Spleen (tissue), 11 donors: ENCODE results near the gene LSS. TPM values are rescaled to one million over a fixed set of nuclear protein-coding genes. Genes with fewer than 3 reads are reported as not detected.

Source experiments
- DNase-seq: peaks from one replicate; pipeline ENCODE4 v3.0.0-alpha.2; 2020
- H3K27ac ChIP-seq, 8 donors: fragments of 200-600 bp; sonication (generic) in 7 of 8; 1 replicate in 4 of 8; 2 replicates in 4 of 8; pipeline versions ENCODE4 v1.5.0 to v1.8.0; 2016 to 2021; ENCODE audit warnings: inconsistent platforms in 4 of 8, mild to moderate bottlenecking in 4 of 8, moderate library complexity in 1 of 8
- H3K27me3 ChIP-seq, 7 donors: fragments of 200-600 bp; sonication (generic) in 6 of 7; replicated peaks in 1 of 7; 1 replicate in 4 of 7; 2 replicates in 3 of 7; pipeline versions ENCODE4 v1.5.0 to v1.8.0; 2016 to 2021; ENCODE audit warnings: inconsistent platforms in 3 of 7, mild to moderate bottlenecking in 1 of 7
- H3K36me3 ChIP-seq, 6 donors: fragments of 200-600 bp; sonication (generic) in 5 of 6; 1 replicate in 4 of 6; 2 replicates in 2 of 6; pipeline versions ENCODE4 v1.5.0 to v1.8.0; 2016 to 2021; ENCODE audit warnings: inconsistent platforms in 2 of 6
- H3K4me1 ChIP-seq, 6 donors: fragments of 200-600 bp; sonication (generic) in 5 of 6; 1 replicate in 3 of 6; 2 replicates in 3 of 6; pipeline versions ENCODE4 v1.5.0 to v1.8.0; 2016 to 2021; ENCODE audit warnings: inconsistent platforms in 3 of 6
- H3K4me3 ChIP-seq, 8 donors: fragments of 200-600 bp; sonication (generic) in 7 of 8; 1 replicate in 4 of 8; 2 replicates in 4 of 8; pipeline versions ENCODE4 v1.5.0 to v1.8.0; 2016 to 2021; ENCODE audit warnings: inconsistent platforms in 4 of 8, mild to moderate bottlenecking in 4 of 8, moderate library complexity in 2 of 8
- H3K9me3 ChIP-seq, 8 donors: fragments of 200-600 bp; sonication (generic) in 7 of 8; 1 replicate in 4 of 8; 2 replicates in 4 of 8; pipeline versions ENCODE4 v1.5.0 to v1.8.0; 2016 to 2021; ENCODE audit warnings: inconsistent platforms in 4 of 8
- POLR2A ChIP-seq, 3 donors: fragments of 450-650 bp; IDR thresholded peaks; one replicate each; pipeline ENCODE4 v1.5.1; 2017; ENCODE audit warnings: antibody characterized with exemption in 3 of 3, mild to moderate bottlenecking in 1 of 3
- POLR2AphosphoS5 ChIP-seq, 3 donors: sonication (generic); formaldehyde crosslinking; IDR thresholded peaks; one replicate each; pipeline ENCODE4 v1.5.1; 2017; ENCODE audit warnings: antibody characterized with exemption in 3 of 3
- WGBS, 5 donors: extraction: QIAGEN DNeasy Blood & Tissue Kit in 3 of 5; methylation state at CpG; one replicate each; pipeline versions ENCODE4 v1.1.5 to v1.1.7; 2013 to 2018; 5-methylcytosine and 5-hydroxymethylcytosine counted together
- intact Hi-C: fragments of 100-400 bp; cut with DNase I; formaldehyde crosslinking; loops from one replicate; pipeline ENCODE4 v1.15.0; 2023; ENCODE audit warnings: low total_unique reads
- polyA plus RNA-seq, 3 donors: library from polyadenylated mRNA; stranded (reverse); fragments of 200-250 nt; gene quantifications; one replicate each; pipeline ENCODE4 v1.2.1, GENCODE V29; 2013
- total RNA-seq, 7 donors: library from RNA; depleted of rRNA in 3 of 7; stranded (reverse); fragments of >200 nt in 3 of 7; fragmentation: NEBNext Ultra II Directional in 4 of 7; extraction: Animal tissue kit (Norgen Biotek cat#: 25700) in 4 of 7; gene quantifications; one replicate each; pipeline versions ENCODE4 v1.1.0 to v1.2.1, GENCODE V29; 2016 to 2021
- TF ChIP-seq, protein P1 (sequence below), 11 experiments: fragments of 200-600 bp in 7 of 11; fragments of 450-650 bp in 4 of 11; sonication (generic) in 4 of 11; IDR thresholded peaks in 8 of 11; conservative IDR thresholded peaks in 3 of 11; 1 replicate in 7 of 11; 2 replicates in 4 of 11; pipeline versions ENCODE4 v1.4.0 to v1.8.0; 2016 to 2021; ENCODE audit warnings: antibody characterized with exemption in 11 of 11, inconsistent platforms in 4 of 11, mild to moderate bottlenecking in 1 of 11
- donor health status: healthy with polysubstance abuse.
- donor health status: DM: no; HTN: no; CAD: no; lungs with moderate emphysema.
- donor health status: DM: no; HTN: no; CAD: no.
- donor health status: Bipolar disorder and iron deficiency.
- donor health status: healthy.
- donor health status: DM: no; HTN: no; CAD: no.
- donor health status: DM: yes; HTN: yes; CAD: no.

LSS gene
- total and polyA plus RNA-seq, 10 donors, result 6.3 to 31.2 (median 24.5) TPM

DNA sequence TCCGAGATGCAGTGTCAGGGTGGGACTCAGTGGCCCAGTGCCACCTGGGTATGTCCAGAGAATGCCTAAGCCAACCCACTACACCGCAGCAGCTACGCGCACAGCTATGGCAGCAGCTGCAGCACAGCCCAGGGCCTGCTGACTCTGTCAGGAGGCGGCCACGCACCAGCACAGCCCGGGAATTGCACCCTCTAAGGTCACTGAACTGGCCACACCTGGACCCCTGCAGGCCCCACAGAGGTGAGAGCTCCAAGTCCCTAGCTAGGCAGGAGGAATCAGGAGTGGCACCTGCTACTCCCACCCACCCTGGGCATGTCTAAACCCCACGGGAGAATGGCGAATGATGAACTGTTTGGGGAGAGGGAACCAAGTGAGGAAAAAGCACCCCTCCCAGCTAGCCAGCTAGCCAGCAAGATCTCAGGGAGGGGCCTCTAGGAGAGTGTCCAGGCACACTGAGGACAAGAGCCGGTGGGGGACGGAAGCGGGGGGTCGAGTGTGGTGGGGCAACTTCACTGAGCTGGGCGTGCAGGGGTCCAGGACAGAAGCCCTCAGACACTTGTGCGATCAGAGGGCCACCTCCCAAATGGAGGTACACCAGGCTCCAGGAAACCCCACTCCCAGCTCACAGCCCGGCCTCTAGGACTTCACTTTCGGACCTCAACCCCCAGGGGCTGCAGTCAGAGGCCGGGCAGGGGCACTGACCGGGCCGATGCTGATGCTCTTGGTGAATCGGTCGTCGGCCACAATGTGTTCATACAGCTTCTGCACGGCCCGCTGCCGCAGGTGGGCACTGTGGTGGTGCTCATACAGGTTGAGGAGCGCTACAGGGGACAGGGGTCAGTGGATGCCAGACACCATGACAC, 13.9 kb downstream of the LSS start:
- H3K4me3 ChIP-seq, result no peak overlapping the region
- H3K27ac ChIP-seq, result no peak overlapping the region
- H3K9me3 ChIP-seq, result no peaks in the 10 kb centered on the region
- peaks cover 0 to 96% (median 25%) of the 10 kb centered on the region in 6 donors for H3K36me3 ChIP-seq
- no peaks in the 10 kb centered on the region for H3K4me1 ChIP-seq
- TF ChIP-seq POLR2AphosphoS5 (IDR thresholded peaks at IDR 0.05), result no peak
- TF ChIP-seq, protein P1, sequence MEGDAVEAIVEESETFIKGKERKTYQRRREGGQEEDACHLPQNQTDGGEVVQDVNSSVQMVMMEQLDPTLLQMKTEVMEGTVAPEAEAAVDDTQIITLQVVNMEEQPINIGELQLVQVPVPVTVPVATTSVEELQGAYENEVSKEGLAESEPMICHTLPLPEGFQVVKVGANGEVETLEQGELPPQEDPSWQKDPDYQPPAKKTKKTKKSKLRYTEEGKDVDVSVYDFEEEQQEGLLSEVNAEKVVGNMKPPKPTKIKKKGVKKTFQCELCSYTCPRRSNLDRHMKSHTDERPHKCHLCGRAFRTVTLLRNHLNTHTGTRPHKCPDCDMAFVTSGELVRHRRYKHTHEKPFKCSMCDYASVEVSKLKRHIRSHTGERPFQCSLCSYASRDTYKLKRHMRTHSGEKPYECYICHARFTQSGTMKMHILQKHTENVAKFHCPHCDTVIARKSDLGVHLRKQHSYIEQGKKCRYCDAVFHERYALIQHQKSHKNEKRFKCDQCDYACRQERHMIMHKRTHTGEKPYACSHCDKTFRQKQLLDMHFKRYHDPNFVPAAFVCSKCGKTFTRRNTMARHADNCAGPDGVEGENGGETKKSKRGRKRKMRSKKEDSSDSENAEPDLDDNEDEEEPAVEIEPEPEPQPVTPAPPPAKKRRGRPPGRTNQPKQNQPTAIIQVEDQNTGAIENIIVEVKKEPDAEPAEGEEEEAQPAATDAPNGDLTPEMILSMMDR (IDR thresholded peaks at IDR 0.05 in 8 of 11, conservative IDR thresholded peaks at IDR 0.05 in 3 of 11), result no peak
- no peak for TF ChIP-seq POLR2A (IDR thresholded peaks at IDR 0.05)
- peak; percentile 62 for DNase-seq
- intact Hi-C loops, result no loop called here
- H3K27me3 ChIP-seq, result no peaks in the 10 kb centered on the region
- WGBS, 5 donors, result 95 to 98% (median 96%) methylated on average over 19 to 27 of the region's 27 CpGs

DNA sequence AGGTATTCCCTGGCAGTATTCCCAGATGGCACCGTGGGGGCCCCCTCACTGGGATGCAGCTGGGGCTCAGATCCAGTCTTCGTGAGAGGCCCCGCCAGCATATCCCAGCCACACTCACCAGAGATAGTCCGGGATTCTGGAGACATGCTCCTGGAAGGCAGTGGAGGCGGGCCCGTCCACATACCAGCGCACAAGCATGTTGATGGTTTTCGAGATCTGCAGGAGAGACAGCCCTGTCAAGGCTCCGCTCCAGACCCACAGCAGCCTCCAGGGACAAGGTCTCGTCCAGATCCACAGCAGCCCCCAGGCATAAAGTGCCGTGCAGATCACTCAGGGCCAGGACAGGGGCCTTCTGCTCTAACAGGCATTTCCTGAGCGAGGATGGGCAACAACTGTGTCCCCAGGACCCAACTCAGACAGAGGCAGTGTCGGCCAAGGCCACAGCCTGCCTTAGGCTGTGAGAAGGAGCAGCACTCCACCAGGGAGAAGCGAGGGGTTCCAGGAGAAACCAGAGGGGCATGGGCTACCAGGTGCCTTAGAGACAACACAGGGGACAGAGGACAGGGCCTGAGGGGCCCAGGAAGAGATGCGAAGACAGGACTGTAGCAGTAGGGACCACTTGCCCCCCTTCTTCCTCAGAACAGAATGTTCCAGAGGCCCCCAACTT, 14.8 kb downstream of the LSS start:
- DNase-seq, result peak; percentile 50
- H3K4me1 ChIP-seq, result no peaks in the 10 kb centered on the region
- intact Hi-C loops, result no loop called here
- no peak overlapping the region for H3K27ac ChIP-seq
- no peak overlapping the region for H3K4me3 ChIP-seq
- H3K27me3 ChIP-seq, result no peaks in the 10 kb centered on the region
- peaks cover 0 to 96% (median 26%) of the 10 kb centered on the region in 6 donors for H3K36me3 ChIP-seq
- no peaks in the 10 kb centered on the region for H3K9me3 ChIP-seq
- TF ChIP-seq POLR2AphosphoS5 (IDR thresholded peaks at IDR 0.05), result no peak
- TF ChIP-seq, protein P1 (IDR thresholded peaks at IDR 0.05 in 8 of 11, conservative IDR thresholded peaks at IDR 0.05 in 3 of 11), result no peak
- TF ChIP-seq POLR2A (IDR thresholded peaks at IDR 0.05), result no peak
- 93 to 98% (median 94%) methylated on average over 6 to 15 of the region's 15 CpGs for WGBS, 5 donors

DNA sequence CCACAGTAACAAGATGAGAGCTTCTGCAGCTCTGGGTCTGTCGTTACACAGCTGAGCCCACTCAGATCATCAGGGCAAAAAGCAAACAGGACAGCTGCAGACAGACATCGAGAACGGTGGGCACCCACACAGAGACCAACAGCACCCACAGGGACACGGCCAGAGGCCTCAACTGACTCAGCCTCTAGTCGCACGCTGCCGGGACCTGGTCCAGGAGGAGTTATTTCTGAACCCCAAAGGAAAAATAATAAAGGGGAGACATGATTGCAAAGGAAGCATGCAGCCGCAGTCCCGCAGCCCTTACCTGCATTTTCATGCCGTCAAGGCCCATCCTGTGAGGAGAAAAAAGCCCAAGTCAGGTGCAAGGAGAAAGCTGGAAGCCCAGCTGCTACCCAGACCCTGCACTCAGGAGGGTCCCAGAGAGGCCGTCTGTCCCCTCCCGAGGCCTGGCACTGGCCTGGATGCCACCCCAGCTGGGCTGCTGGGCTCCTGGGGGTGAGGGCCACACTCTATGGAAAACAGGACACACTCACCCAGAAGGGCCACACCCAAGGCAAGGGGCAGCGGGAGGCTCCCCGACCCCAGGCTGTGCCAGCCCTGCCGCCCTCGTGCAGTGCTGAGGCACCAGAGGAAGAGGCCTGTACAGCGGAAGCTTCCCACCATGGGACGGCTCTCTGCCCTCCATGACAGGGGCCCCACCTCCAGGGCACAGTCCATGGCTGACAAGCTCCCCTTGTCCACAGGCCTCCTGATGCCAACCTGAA, 15.7 kb downstream of the LSS start:
- intact Hi-C loops, result no loop called here
- Histone ChIP-seq H3K4me3 (no peak overlapping the region), H3K4me1 (no peaks in the 10 kb centered on the region), H3K27ac (no peak overlapping the region), H3K9me3 (no peaks in the 10 kb centered on the region), H3K27me3 (no peaks in the 10 kb centered on the region), H3K36me3 (peaks cover 0 to 98% (median 33%) of the 10 kb centered on the region in 6 donors)
- peak; percentile 67 for DNase-seq
- 93 to 97% (median 94%) methylated on average over 12 to 18 of the region's 18 CpGs for WGBS, 5 donors
- no peak for TF ChIP-seq POLR2AphosphoS5 (IDR thresholded peaks at IDR 0.05)
- TF ChIP-seq, protein P1 (IDR thresholded peaks at IDR 0.05 in 8 of 11, conservative IDR thresholded peaks at IDR 0.05 in 3 of 11), result no peak
- no peak for TF ChIP-seq POLR2A (IDR thresholded peaks at IDR 0.05)
